Right lobe of liver (tissue), 4 donors: ENCODE results near the gene CCT8.

Source experiments
- POLR2A ChIP-seq: fragments of 450-650 bp; IDR thresholded peaks from one replicate; pipeline ENCODE4 v1.6.1; 2017; ENCODE audit warnings: antibody characterized with exemption, mild to moderate bottlenecking
- TF ChIP-seq, protein P1 (sequence below), 4 donors: fragments of 200-600 bp in 3 of 4; fragments of 450-650 bp in 1 of 4; IDR thresholded peaks; one replicate each; pipeline versions ENCODE4 v1.5.1 to v1.8.0; 2016 to 2022; ENCODE audit warnings: antibody characterized with exemption in 4 of 4, mild to moderate bottlenecking in 2 of 4
- donor health status: DM: no; HTN: no; CAD: no.
- donor health status: DM: no; HTN: no; CAD: no.
- donor health status: DM: no; HTN: yes; CAD: no.

DNA sequence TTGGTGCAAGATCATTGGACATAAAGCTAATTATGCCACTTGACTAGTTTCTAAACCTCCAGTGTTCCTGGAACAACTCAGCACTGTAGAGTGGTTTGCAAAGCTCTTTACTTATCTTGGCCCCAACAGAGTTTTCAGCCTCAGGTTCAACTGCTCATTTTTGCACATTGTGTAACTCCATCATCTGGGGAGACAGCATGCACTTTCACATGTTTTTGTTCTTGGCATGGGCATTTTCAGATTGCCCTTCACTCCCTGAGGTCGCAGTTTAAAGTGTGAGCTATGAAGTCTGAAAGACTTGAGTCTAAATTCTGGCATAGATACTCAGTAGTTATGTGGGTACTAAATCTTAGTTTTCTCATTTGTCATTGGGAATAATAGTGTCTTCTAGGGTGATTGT, 43.9 kb downstream of the CCT8 start:
- TF ChIP-seq, protein P1, sequence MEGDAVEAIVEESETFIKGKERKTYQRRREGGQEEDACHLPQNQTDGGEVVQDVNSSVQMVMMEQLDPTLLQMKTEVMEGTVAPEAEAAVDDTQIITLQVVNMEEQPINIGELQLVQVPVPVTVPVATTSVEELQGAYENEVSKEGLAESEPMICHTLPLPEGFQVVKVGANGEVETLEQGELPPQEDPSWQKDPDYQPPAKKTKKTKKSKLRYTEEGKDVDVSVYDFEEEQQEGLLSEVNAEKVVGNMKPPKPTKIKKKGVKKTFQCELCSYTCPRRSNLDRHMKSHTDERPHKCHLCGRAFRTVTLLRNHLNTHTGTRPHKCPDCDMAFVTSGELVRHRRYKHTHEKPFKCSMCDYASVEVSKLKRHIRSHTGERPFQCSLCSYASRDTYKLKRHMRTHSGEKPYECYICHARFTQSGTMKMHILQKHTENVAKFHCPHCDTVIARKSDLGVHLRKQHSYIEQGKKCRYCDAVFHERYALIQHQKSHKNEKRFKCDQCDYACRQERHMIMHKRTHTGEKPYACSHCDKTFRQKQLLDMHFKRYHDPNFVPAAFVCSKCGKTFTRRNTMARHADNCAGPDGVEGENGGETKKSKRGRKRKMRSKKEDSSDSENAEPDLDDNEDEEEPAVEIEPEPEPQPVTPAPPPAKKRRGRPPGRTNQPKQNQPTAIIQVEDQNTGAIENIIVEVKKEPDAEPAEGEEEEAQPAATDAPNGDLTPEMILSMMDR (IDR thresholded peaks at IDR 0.05), result no peak
- no peak for TF ChIP-seq POLR2A
